GM12878 (cell line): ENCODE data around the gene TYSND1. TPM values are rescaled to one million over a fixed set of nuclear protein-coding genes. Genes with fewer than 3 reads are reported as not detected.

Experiments used
- ATAC-seq: fragments of 200-7000 bp; cut with Tn5 transposase; 3 replicates; pipeline ENCODE4 v1.9.1; 2020; ENCODE audit warnings: mild to moderate bottlenecking, moderate library complexity
- BruUV-seq: library from RNA; stranded (reverse); fragments of 400-500 nt; replicated peaks from 2 replicates; lab custom pipeline; 2021; lab: Mats Ljungman, UMichigan
- CTCF ChIA-PET: fragments of 300-600 bp; sonication (Branson Sonifier 250); formaldehyde crosslinking; extraction: SDS; loops from one replicate; lab custom pipeline; 2021; ENCODE audit warnings: inconsistent platforms; lab: Yijun Ruan, JAX
- POLR2A ChIA-PET: fragments of 350-600 bp; formaldehyde crosslinking; extraction: SDS; loops from one replicate; lab custom pipeline; 2021; ENCODE audit warnings: inconsistent platforms; lab: Charles Lee
- RAD21 ChIA-PET: fragments of 300-600 bp; sonication (Branson Sonifier 250); formaldehyde crosslinking; loops from one replicate; lab custom pipeline; 2023; ENCODE audit warnings: antibody characterized with exemption; ENCODE audit not compliant: unreplicated experiment; lab: Charles Lee
- SMC1A ChIA-PET: fragments of 300-600 bp; sonication (Branson Sonifier 250); formaldehyde crosslinking; loops from one replicate; lab custom pipeline; 2023; ENCODE audit not compliant: unreplicated experiment, uncharacterized antibody; lab: Charles Lee
- DNase-seq: peaks from one replicate; pipeline ENCODE4 v3.0.0-alpha.2; 2011; ENCODE audit warnings: low read depth, low spot score
- FAIRE-seq: peaks from 3 replicates; lab custom pipeline; 2011; peaks lifted over from hg19 to GRCh38; lab: Jason Lieb, UNC
- H2AFZ ChIP-seq: 2 replicates; pipeline ENCODE4 v1.6.0; 2011; ENCODE audit warnings: low read depth, low read length, control low read depth; ENCODE audit not compliant: control insufficient read depth
- H3K27ac ChIP-seq: 2 replicates; pipeline ENCODE4 v1.5.1; 2011; ENCODE audit warnings: control low read depth; ENCODE audit not compliant: control insufficient read depth, insufficient read depth
- H3K27me3 ChIP-seq, 2 experiments: replicated peaks in 1 of 2; 2 replicates each; pipeline versions ENCODE4 v1.6.0 to v1.6.1; 2011; ENCODE audit warnings: low read length in 1 of 2; ENCODE audit not compliant: control insufficient read depth in 2 of 2, insufficient read depth in 2 of 2
- H3K36me3 ChIP-seq, 2 experiments: 2 replicates each; pipeline ENCODE4 v1.5.1; 2011; ENCODE audit warnings: low read length in 1 of 2; ENCODE audit not compliant: control insufficient read depth in 2 of 2, insufficient read depth in 2 of 2
- H3K4me1 ChIP-seq: 2 replicates; pipeline ENCODE4 v1.6.1; 2011; ENCODE audit warnings: mild to moderate bottlenecking, low read length, moderate library complexity, mixed read lengths; ENCODE audit not compliant: control insufficient read depth, insufficient read depth
- H3K4me2 ChIP-seq: 2 replicates; pipeline ENCODE4 v1.6.0; 2011; ENCODE audit warnings: control low read depth; ENCODE audit not compliant: control insufficient read depth, insufficient read depth
- H3K4me3 ChIP-seq: fragments of 200-600 bp; sonication (generic); 2 replicates; pipeline ENCODE4 v1.5.1; 2016
- H3K79me2 ChIP-seq: 2 replicates; pipeline ENCODE4 v1.6.0; 2011; ENCODE audit warnings: low read length; ENCODE audit not compliant: control insufficient read depth, insufficient read depth
- H3K9ac ChIP-seq: 2 replicates; pipeline ENCODE4 v1.8.0; 2011; ENCODE audit warnings: low read length, control low read depth, mixed read lengths; ENCODE audit not compliant: control insufficient read depth, insufficient read depth
- H3K9me3 ChIP-seq: replicated peaks from 3 replicates; pipeline ENCODE4 v1.5.1; 2011; ENCODE audit warnings: mild to moderate bottlenecking, low read length; ENCODE audit not compliant: control insufficient read depth, insufficient read depth
- H4K20me1 ChIP-seq: 2 replicates; pipeline ENCODE4 v1.6.0; 2011; ENCODE audit not compliant: control insufficient read depth, insufficient read depth
- CEBPZ ChIP-seq: fragments of 150-350 bp; IDR thresholded peaks from 2 replicates; pipeline ENCODE4 v1.6.1; 2016; ENCODE audit warnings: low read depth, low read length
- HSF1 ChIP-seq: fragments of 150-350 bp; IDR thresholded peaks from 2 replicates; pipeline ENCODE4 v1.6.1; 2014; ENCODE audit warnings: mild to moderate bottlenecking, low read depth, low read length
- NKRF ChIP-seq: fragments of 450-650 bp; conservative IDR thresholded peaks from 2 replicates; pipeline ENCODE4 v1.6.1; 2017; ENCODE audit warnings: mild to moderate bottlenecking, moderate library complexity
- NR2C1 ChIP-seq: fragments of 450-650 bp; IDR thresholded peaks from 2 replicates; pipeline ENCODE4 v1.6.1; 2017; ENCODE audit warnings: antibody characterized with exemption, mild to moderate bottlenecking, moderate library complexity
- RELA ChIP-seq: fragments of 450-650 bp; IDR thresholded peaks from 2 replicates; pipeline ENCODE4 v1.8.0; 2014; ENCODE audit warnings: borderline replicate concordance; ENCODE audit not compliant: partially characterized antibody
- WGBS: methylation state at CpG from one replicate; pipeline ENCODE4 v1.1.6; 2016; ENCODE audit warnings: low lambda C conversion rate; ENCODE audit not compliant: insufficient replicate concordance, insufficient coverage; ENCODE audit errors: missing lambda C conversion rate; 5-methylcytosine and 5-hydroxymethylcytosine counted together
- in situ Hi-C: fragments of 300-500 bp; cut with MboI; formaldehyde crosslinking; loops from 9 replicates; pipeline ENCODE4 v1.14.3; 2018; ENCODE audit warnings: mixed read lengths
- intact Hi-C: fragments of 100-400 bp; cut with micrococcal nuclease; formaldehyde crosslinking; loops from one replicate; pipeline ENCODE4 v1.14.2; 2022; ENCODE audit not compliant: unreplicated experiment
- polyA plus RNA-seq, 11 experiments: library from polyadenylated mRNA; depleted of rRNA in 4 of 11; unstranded in 6 of 11; stranded (reverse) in 5 of 11; fragments of >200 nt; fragmentation: Nextera tagmentation in 4 of 11; fragmentation: Illumina TruSeq in 1 of 11; extraction: Ambion mirVana in 4 of 11; extraction: Trizol in 1 of 11; gene quantifications; 1 replicate in 1 of 11; 2 replicates in 10 of 11; pipeline versions ENCODE4 v1.2.1 to v1.2.3, GENCODE V29; 2011 to 2016; ENCODE audit warnings: inconsistent platforms in 2 of 11, missing spikeins in 2 of 11, low read depth in 1 of 11
- total RNA-seq, 4 experiments: library from RNA; depleted of rRNA in 3 of 4; stranded (reverse); fragments of >200 nt in 3 of 4; fragmentation: Illumina TruSeq in 1 of 4; extraction: Trizol in 1 of 4; gene quantifications; 2 replicates each; pipeline versions ENCODE4 v1.2.1 to v1.2.3, GENCODE V29; 2013 to 2021

The TYSND1 gene
- total and polyA plus RNA-seq, 10 of the 15 experiments (the other 5 are each of a cell fraction or from before 2014, with no cell fraction given) = 1.9 to 21.4 (median 12.0) TPM

DNA sequence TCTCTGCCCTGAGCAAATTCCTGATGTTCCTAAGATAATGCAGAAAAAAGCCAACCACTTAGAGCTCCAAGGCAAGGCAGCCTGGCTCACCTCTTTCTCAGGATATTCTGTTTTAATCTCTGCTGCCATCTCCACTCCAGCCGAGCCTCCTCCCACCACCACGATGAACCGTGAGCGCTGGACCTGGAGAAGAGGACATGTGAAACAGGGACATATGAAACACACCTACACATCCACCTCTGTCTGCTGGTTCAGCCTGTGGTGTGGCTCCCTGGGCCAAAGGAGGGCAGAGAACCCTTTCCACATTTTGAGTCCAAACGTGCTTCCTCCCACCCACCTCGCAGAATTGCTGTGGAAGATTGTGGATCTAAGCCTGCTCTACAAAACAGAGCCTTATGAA, 26.1 kb downstream of the TYSND1 start:
- no peak for ATAC-seq
- Histone ChIP-seq H3K27ac (no peak overlapping the region), H3K36me3 (peaks cover 15 to 16% of the 10 kb centered on the region in 2 experiments; a peak in 3 of 4 replicates), H3K4me1 (no peaks in the 10 kb centered on the region), H3K9ac (no peak overlapping the region), H3K4me3 (no peak overlapping the region), H3K27me3 (no peaks in the 10 kb centered on the region), H3K9me3 (no peaks in the 10 kb centered on the region), H3K79me2 (no peaks in the 10 kb centered on the region), H4K20me1 (no peaks in the 10 kb centered on the region), H3K4me2 (no peak overlapping the region), H2AFZ (no peak overlapping the region)
- ChIA-PET POLR2A (interaction anchor here (2.3 kb wide), 1 partner anchor 25 kb away, joined by 8 read pairs; the partner anchor contains the start of gene TYSND1), RAD21 (no interaction called here), SMC1A (interaction anchor here (2.0 kb wide), 1 partner anchor 10 kb away, joined by 7 read pairs; no protein-coding TSS in a partner anchor), CTCF (interaction anchor here (8.4 kb wide), 1 partner anchor 27 kb away, joined by 173 read pairs; the partner anchor contains the start of gene TYSND1)
- 92% methylated on average over 6 of the region's 6 CpGs for WGBS
- in situ Hi-C loops = no loop called here
- intact Hi-C loops = no loop called here
- BruUV-seq = no TSS peak
- no peak for FAIRE-seq
- TF ChIP-seq NR2C1 (no peak), CEBPZ (no peak), NKRF (no peak), RELA (no peak), HSF1 (no peak)
- no peak for DNase-seq
